Body of pancreas (tissue), 4 donors: ENCODE data around the gene UNC13C.

Source experiments
- CTCF ChIP-seq, 7 experiments: fragments of 450-650 bp in 4 of 7; fragments of 200-600 bp in 3 of 7; sonication (generic) in 3 of 7; IDR thresholded peaks; one replicate each; pipeline ENCODE4 v1.5.1; 2016 to 2019; ENCODE audit warnings: antibody characterized with exemption in 7 of 7
- POLR2A ChIP-seq, 3 donors: fragments of 450-650 bp; IDR thresholded peaks; one replicate each; pipeline ENCODE4 v1.6.1; 2016; ENCODE audit warnings: antibody characterized with exemption in 3 of 3, mild to moderate bottlenecking in 2 of 3

DNA sequence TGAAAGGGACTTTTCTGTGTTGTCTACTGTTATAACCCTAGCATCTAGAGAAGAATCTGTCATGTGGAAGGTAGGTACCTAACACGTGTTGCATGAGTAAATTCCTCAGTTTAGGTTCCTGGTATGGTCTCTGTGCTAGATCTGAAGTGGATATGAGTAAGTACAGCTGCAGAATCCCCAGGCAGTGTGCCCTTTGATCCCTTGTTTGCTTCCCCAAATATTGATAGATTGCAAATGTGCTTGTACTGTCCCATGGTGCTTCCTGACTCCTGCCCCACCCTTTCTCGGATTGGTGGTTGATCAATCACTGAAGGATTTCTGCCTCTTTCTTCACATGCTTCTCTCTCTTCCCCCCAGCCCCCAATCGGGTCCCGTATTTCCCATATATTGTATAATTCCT, 450.4 kb downstream of the UNC13C start:
- TF ChIP-seq CTCF (IDR thresholded peaks at IDR 0.05) (no peak), POLR2A (IDR thresholded peaks at IDR 0.05) (no peak)
